SK-N-SH treated with all-trans-retinoic acid at 6 μM for 48 hours (cell line): ENCODE data around the gene MYO5C.

Source experiments
- ATAC-seq: fragments of 200-7000 bp; cut with Tn5 transposase; 3 replicates; pipeline ENCODE4 v1.9.1; 2020; ENCODE audit warnings: mild to moderate bottlenecking, moderate library complexity
- ARNTL ChIP-seq: fragments of 450-650 bp; formaldehyde crosslinking; IDR thresholded peaks from 2 replicates; pipeline ENCODE4 v1.5.0; 2020; ENCODE audit warnings: low read depth, mild to moderate bottlenecking, moderate library complexity, borderline replicate concordance
- BACH2 ChIP-seq: fragments of 250-450 bp; sonication (Bioruptor Pico); IDR thresholded peaks from 2 replicates; pipeline ENCODE4 v1.9.0; 2021; ENCODE audit warnings: mild to moderate bottlenecking, borderline replicate concordance
- CSDC2 ChIP-seq: fragments of 250-450 bp; sonication (Bioruptor Pico); IDR thresholded peaks from 2 replicates; pipeline ENCODE4 v1.5.0; 2020; ENCODE audit warnings: mild to moderate bottlenecking, moderate library complexity
- ESRRG ChIP-seq: fragments of 250-450 bp; sonication (Bioruptor Pico); IDR thresholded peaks from 2 replicates; pipeline ENCODE4 v1.6.1; 2021; ENCODE audit warnings: mild to moderate bottlenecking
- GLIS3 ChIP-seq: fragments of 250-450 bp; sonication (Bioruptor Pico); IDR thresholded peaks from 2 replicates; pipeline ENCODE4 v1.5.0; 2020; ENCODE audit warnings: mild to moderate bottlenecking, moderate library complexity
- ISL1 ChIP-seq: fragments of 250-450 bp; sonication (Bioruptor Pico); IDR thresholded peaks from 2 replicates; pipeline ENCODE4 v2.1.2; 2022; ENCODE audit warnings: mild to moderate bottlenecking, moderate library complexity
- OSR1 ChIP-seq: fragments of 250-450 bp; sonication (Bioruptor Pico); IDR thresholded peaks from 2 replicates; pipeline ENCODE4 v1.8.0; 2022; ENCODE audit warnings: moderate library complexity, mild to moderate bottlenecking, inconsistent platforms
- PPARA ChIP-seq: fragments of 250-450 bp; sonication (Bioruptor Pico); IDR thresholded peaks from 2 replicates; pipeline ENCODE4 v1.5.0; 2020; ENCODE audit warnings: mild to moderate bottlenecking, borderline replicate concordance
- RARB ChIP-seq: fragments of 250-450 bp; sonication (Bioruptor Pico); IDR thresholded peaks from 2 replicates; pipeline ENCODE4 v1.8.0; 2021; ENCODE audit warnings: mild to moderate bottlenecking, moderate library complexity
- SNAI2 ChIP-seq: fragments of 250-450 bp; sonication (Bioruptor Pico); IDR thresholded peaks from 2 replicates; pipeline ENCODE4 v1.5.0; 2020; ENCODE audit warnings: mild to moderate bottlenecking, moderate library complexity
- TCF4 ChIP-seq: fragments of 250-450 bp; sonication (Bioruptor Pico); IDR thresholded peaks from 2 replicates; pipeline ENCODE4 v1.8.0; 2021; ENCODE audit warnings: mild to moderate bottlenecking, moderate library complexity, borderline replicate concordance
- TOX ChIP-seq: fragments of 250-450 bp; sonication (Bioruptor Pico); IDR thresholded peaks from 2 replicates; pipeline ENCODE4 v1.8.0; 2021; ENCODE audit warnings: mild to moderate bottlenecking, moderate library complexity, borderline replicate concordance
- ZFP30 ChIP-seq: fragments of 450-650 bp; formaldehyde crosslinking; IDR thresholded peaks from 2 replicates; pipeline ENCODE4 v1.5.0; 2022; ENCODE audit warnings: mild to moderate bottlenecking, moderate library complexity
- ZNF565 ChIP-seq: fragments of 450-650 bp; formaldehyde crosslinking; conservative IDR thresholded peaks from 2 replicates; pipeline ENCODE4 v1.5.0; 2020; ENCODE audit warnings: low read depth, mild to moderate bottlenecking, moderate library complexity
- ZNF70 ChIP-seq: fragments of 450-650 bp; formaldehyde crosslinking; IDR thresholded peaks from 2 replicates; pipeline ENCODE4 v1.5.0; 2020; ENCODE audit warnings: mild to moderate bottlenecking, moderate library complexity
- ZNF8 ChIP-seq: fragments of 450-650 bp; formaldehyde crosslinking; IDR thresholded peaks from 2 replicates; pipeline ENCODE4 v1.5.0; 2020; ENCODE audit warnings: mild to moderate bottlenecking, moderate library complexity
- TF ChIP-seq, protein P1 (sequence below): fragments of 250-450 bp; sonication (Bioruptor Pico); IDR thresholded peaks from 2 replicates; pipeline ENCODE4 v1.8.0; 2021; ENCODE audit warnings: low read depth, mild to moderate bottlenecking, moderate library complexity, borderline replicate concordance
- TF ChIP-seq, protein P2 (sequence below): fragments of 250-450 bp; sonication (Bioruptor Pico); IDR thresholded peaks from 2 replicates; pipeline ENCODE4 v1.5.1; 2020; ENCODE audit warnings: low read depth, mild to moderate bottlenecking, moderate library complexity
- TF ChIP-seq, protein P3 (sequence below): fragments of 250-450 bp; sonication (Bioruptor Pico); IDR thresholded peaks from 2 replicates; pipeline ENCODE4 v1.5.1; 2021; ENCODE audit warnings: mild to moderate bottlenecking, moderate library complexity
- TF ChIP-seq, protein P4 (sequence below): fragments of 250-450 bp; sonication (Bioruptor Pico); IDR thresholded peaks from 2 replicates; pipeline ENCODE4 v1.8.0; 2020; ENCODE audit warnings: mild to moderate bottlenecking, moderate library complexity, borderline replicate concordance
- TF ChIP-seq, protein P5 (sequence below): fragments of 250-450 bp; sonication (Bioruptor Pico); IDR thresholded peaks from 2 replicates; pipeline ENCODE4 v1.5.0; 2020; ENCODE audit warnings: mild to moderate bottlenecking, moderate library complexity

Gene MYO5C

DNA sequence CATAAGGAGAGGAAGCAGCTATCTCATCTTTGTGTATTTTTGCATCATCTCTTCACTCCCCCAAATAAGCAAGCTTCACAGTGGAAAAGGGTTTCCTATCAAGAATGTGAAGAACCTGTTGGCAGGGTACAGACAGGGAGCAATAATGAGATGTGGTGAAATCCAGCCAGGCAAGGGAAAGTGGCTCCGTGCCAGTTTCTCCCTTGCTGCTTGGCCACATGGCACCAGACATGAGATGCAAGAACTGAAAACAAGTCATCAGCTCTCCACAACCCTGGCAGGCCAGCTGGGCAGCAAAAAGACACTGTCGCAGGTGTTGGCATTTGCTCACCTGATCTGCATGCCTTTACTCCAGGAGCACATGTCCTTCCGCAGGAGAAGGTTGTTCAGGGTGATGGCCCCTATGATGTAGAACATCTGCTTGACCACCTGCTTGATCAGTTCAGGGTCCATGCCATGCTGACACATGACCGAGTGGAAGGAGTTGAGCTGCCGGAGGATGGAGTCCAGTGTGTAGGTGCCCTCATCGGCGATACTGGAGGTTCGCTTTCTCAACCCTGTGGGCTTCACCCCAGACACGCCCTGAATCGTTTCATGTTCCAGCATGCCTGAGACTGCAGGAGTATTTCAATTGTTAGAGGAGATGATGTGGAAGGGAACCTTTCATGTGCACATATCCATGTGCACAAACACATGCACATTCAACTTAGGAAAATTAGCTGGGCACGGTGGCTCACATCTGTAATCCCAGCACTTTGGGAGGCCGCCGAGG is 23.3 kb upstream of the MYO5C start:
- TF ChIP-seq SNAI2 (CRISPR knock-in tag) (no peak), ZNF70 (CRISPR knock-in tag) (no peak), BACH2 (CRISPR knock-in tag) (no peak), TOX (CRISPR knock-in tag) (no peak), ZFP30 (no peak), TCF4 (CRISPR knock-in tag) (no peak), PPARA (CRISPR knock-in tag) (no peak), ESRRG (CRISPR knock-in tag) (no peak), ISL1 (CRISPR knock-in tag) (no peak)
- TF ChIP-seq, protein P1, sequence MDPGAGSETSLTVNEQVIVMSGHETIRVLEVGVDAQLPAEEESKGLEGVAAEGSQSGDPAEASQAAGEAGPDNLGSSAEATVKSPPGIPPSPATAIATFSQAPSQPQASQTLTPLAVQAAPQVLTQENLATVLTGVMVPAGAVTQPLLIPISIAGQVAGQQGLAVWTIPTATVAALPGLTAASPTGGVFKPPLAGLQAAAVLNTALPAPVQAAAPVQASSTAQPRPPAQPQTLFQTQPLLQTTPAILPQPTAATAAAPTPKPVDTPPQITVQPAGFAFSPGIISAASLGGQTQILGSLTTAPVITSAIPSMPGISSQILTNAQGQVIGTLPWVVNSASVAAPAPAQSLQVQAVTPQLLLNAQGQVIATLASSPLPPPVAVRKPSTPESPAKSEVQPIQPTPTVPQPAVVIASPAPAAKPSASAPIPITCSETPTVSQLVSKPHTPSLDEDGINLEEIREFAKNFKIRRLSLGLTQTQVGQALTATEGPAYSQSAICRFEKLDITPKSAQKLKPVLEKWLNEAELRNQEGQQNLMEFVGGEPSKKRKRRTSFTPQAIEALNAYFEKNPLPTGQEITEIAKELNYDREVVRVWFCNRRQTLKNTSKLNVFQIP (CRISPR knock-in tag) = no peak
- TF ChIP-seq, protein P2, sequence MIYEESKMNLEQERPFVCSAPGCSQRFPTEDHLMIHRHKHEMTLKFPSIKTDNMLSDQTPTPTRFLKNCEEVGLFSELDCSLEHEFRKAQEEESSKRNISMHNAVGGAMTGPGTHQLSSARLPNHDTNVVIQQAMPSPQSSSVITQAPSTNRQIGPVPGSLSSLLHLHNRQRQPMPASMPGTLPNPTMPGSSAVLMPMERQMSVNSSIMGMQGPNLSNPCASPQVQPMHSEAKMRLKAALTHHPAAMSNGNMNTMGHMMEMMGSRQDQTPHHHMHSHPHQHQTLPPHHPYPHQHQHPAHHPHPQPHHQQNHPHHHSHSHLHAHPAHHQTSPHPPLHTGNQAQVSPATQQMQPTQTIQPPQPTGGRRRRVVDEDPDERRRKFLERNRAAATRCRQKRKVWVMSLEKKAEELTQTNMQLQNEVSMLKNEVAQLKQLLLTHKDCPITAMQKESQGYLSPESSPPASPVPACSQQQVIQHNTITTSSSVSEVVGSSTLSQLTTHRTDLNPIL = no peak
- TF ChIP-seq, protein P3, sequence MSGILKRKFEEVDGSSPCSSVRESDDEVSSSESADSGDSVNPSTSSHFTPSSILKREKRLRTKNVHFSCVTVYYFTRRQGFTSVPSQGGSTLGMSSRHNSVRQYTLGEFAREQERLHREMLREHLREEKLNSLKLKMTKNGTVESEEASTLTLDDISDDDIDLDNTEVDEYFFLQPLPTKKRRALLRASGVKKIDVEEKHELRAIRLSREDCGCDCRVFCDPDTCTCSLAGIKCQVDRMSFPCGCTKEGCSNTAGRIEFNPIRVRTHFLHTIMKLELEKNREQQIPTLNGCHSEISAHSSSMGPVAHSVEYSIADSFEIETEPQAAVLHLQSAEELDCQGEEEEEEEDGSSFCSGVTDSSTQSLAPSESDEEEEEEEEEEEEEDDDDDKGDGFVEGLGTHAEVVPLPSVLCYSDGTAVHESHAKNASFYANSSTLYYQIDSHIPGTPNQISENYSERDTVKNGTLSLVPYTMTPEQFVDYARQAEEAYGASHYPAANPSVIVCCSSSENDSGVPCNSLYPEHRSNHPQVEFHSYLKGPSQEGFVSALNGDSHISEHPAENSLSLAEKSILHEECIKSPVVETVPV = no peak
- TF ChIP-seq, protein P4, sequence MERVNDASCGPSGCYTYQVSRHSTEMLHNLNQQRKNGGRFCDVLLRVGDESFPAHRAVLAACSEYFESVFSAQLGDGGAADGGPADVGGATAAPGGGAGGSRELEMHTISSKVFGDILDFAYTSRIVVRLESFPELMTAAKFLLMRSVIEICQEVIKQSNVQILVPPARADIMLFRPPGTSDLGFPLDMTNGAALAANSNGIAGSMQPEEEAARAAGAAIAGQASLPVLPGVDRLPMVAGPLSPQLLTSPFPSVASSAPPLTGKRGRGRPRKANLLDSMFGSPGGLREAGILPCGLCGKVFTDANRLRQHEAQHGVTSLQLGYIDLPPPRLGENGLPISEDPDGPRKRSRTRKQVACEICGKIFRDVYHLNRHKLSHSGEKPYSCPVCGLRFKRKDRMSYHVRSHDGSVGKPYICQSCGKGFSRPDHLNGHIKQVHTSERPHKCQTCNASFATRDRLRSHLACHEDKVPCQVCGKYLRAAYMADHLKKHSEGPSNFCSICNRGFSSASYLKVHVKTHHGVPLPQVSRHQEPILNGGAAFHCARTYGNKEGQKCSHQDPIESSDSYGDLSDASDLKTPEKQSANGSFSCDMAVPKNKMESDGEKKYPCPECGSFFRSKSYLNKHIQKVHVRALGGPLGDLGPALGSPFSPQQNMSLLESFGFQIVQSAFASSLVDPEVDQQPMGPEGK (CRISPR knock-in tag) = no peak
- no peak for ATAC-seq

DNA sequence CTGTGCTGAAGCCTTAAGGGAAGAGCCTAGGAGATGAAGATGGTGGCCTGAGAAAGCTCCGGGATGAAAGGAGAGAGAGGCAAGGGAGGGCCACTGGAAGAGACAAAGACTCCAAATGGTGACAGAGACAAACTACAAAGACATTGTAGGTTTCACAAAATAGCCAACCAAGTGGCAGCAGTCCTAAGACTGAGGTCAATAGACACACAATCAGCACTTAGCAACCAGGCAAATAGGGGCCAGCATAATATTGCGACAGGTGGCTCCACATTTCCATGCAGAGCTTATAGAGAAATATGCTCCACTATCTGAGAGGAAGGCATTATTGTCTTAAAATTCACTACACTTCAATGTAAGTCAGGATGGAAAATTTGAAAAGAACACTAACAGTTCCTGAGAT is 22.1 kb upstream of the MYO5C start:
- TF ChIP-seq ARNTL (CRISPR knock-in tag) (no peak), TOX (CRISPR knock-in tag) (no peak), CSDC2 (CRISPR knock-in tag) (no peak), SNAI2 (CRISPR knock-in tag) (no peak), GLIS3 (no peak), TCF4 (CRISPR knock-in tag) (no peak), ZNF565 (CRISPR knock-in tag) (no peak), ZNF8 (no peak), ESRRG (CRISPR knock-in tag) (no peak), ZNF70 (CRISPR knock-in tag) (no peak), PPARA (CRISPR knock-in tag) (no peak), ZFP30 (no peak), RARB (CRISPR knock-in tag) (no peak), OSR1 (CRISPR knock-in tag) (no peak), BACH2 (CRISPR knock-in tag) (no peak)
- TF ChIP-seq, protein P1 (CRISPR knock-in tag) = no peak
- TF ChIP-seq, protein P5, sequence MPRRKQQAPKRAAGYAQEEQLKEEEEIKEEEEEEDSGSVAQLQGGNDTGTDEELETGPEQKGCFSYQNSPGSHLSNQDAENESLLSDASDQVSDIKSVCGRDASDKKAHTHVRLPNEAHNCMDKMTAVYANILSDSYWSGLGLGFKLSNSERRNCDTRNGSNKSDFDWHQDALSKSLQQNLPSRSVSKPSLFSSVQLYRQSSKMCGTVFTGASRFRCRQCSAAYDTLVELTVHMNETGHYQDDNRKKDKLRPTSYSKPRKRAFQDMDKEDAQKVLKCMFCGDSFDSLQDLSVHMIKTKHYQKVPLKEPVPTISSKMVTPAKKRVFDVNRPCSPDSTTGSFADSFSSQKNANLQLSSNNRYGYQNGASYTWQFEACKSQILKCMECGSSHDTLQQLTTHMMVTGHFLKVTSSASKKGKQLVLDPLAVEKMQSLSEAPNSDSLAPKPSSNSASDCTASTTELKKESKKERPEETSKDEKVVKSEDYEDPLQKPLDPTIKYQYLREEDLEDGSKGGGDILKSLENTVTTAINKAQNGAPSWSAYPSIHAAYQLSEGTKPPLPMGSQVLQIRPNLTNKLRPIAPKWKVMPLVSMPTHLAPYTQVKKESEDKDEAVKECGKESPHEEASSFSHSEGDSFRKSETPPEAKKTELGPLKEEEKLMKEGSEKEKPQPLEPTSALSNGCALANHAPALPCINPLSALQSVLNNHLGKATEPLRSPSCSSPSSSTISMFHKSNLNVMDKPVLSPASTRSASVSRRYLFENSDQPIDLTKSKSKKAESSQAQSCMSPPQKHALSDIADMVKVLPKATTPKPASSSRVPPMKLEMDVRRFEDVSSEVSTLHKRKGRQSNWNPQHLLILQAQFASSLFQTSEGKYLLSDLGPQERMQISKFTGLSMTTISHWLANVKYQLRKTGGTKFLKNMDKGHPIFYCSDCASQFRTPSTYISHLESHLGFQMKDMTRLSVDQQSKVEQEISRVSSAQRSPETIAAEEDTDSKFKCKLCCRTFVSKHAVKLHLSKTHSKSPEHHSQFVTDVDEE (CRISPR knock-in tag) = no peak
- TF ChIP-seq, protein P2 = no peak
- TF ChIP-seq, protein P3 = no peak
- TF ChIP-seq, protein P4 (CRISPR knock-in tag) = no peak
- no peak for ATAC-seq
